Upper lobe of right lung (tissue), 1 donor: Measurements from ENCODE around the gene HAPLN1. TPM values are rescaled to one million over a fixed set of nuclear protein-coding genes. Genes with fewer than 3 reads are reported as not detected.

Source experiments
- ATAC-seq: fragments of 200-7000 bp; cut with Tn5 transposase; one replicate; pipeline ENCODE4 v1.9.1; 2020; ENCODE audit warnings: mild to moderate bottlenecking, moderate library complexity
- DNase-seq: peaks from one replicate; pipeline ENCODE4 v3.0.0-alpha.2; 2020
- H3K27ac ChIP-seq: fragments of 200-600 bp; one replicate; pipeline ENCODE4 v1.8.0; 2022
- H3K27me3 ChIP-seq: fragments of 200-600 bp; one replicate; pipeline ENCODE4 v1.8.0; 2022; ENCODE audit warnings: mild to moderate bottlenecking
- H3K36me3 ChIP-seq: fragments of 200-600 bp; one replicate; pipeline ENCODE4 v1.8.0; 2022
- H3K4me1 ChIP-seq: fragments of 200-600 bp; one replicate; pipeline ENCODE4 v1.8.0; 2022
- H3K4me3 ChIP-seq: fragments of 200-600 bp; one replicate; pipeline ENCODE4 v1.8.0; 2022; ENCODE audit warnings: mild to moderate bottlenecking
- H3K9me3 ChIP-seq: fragments of 200-600 bp; one replicate; pipeline ENCODE4 v1.8.0; 2022
- intact Hi-C: fragments of 100-400 bp; cut with DNase I; formaldehyde crosslinking; loops from one replicate; pipeline ENCODE4 v1.11.0; 2022
- total RNA-seq: library from RNA; stranded (reverse); fragmentation: NEBNext Ultra II Directional; extraction: Animal tissue kit (Norgen Biotek cat#: 25700); gene quantifications from one replicate; pipeline ENCODE4 v1.2.1, GENCODE V29; 2021
- TF ChIP-seq, protein P1 (sequence below): fragments of 200-600 bp; IDR thresholded peaks from one replicate; pipeline ENCODE4 v1.8.0; 2022; ENCODE audit warnings: antibody characterized with exemption
- donor health status: DM: no; HTN: yes; CAD: no; lungs with severe emphysema.

Gene HAPLN1
- total RNA-seq, 1 donor from 2014 or later, result 0.12 TPM

DNA sequence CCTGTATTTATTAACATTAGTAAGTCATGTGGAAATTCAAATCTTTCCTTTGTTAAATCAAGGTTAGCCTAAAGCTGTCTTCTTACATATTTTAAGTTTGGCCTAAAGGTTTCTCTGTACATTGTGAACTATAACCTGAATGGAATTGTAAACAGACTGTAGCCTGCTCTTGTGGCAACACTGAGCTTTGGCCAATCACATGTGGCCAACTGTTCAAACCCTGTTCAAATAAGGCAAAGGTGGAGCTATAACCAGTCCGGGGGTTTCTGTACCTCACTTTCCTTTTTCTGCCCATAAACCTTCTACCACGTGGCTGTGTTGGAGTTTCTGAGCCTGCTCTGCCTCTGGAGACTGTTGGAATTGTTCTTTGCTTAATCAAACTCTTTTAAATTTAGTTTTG lies 3.3 kb upstream of the HAPLN1 start:
- ATAC-seq, result no peak

DNA sequence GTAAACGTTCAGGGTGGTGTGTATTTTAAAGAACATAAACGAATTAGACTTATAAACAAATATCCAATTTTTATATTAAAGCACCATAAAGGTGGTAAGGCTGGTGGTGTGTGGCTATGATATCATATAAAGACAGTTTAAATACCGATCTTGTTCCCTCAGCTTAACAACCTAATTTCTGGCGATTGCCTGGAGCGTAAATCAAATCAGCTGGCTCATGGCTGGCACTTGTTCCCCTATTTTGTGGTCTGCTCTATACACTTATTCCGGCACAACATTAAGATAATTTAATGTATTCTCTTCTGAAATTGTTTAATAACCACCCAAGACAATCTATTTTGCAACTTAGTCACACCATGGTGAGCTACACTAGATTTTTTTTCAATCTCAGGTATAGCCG lies 2.4 kb upstream of the HAPLN1 start:
- TF ChIP-seq, protein P1, sequence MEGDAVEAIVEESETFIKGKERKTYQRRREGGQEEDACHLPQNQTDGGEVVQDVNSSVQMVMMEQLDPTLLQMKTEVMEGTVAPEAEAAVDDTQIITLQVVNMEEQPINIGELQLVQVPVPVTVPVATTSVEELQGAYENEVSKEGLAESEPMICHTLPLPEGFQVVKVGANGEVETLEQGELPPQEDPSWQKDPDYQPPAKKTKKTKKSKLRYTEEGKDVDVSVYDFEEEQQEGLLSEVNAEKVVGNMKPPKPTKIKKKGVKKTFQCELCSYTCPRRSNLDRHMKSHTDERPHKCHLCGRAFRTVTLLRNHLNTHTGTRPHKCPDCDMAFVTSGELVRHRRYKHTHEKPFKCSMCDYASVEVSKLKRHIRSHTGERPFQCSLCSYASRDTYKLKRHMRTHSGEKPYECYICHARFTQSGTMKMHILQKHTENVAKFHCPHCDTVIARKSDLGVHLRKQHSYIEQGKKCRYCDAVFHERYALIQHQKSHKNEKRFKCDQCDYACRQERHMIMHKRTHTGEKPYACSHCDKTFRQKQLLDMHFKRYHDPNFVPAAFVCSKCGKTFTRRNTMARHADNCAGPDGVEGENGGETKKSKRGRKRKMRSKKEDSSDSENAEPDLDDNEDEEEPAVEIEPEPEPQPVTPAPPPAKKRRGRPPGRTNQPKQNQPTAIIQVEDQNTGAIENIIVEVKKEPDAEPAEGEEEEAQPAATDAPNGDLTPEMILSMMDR, result no peak
- Histone ChIP-seq H3K27me3 (peaks cover 27% of the 10 kb centered on the region), H3K4me1 (peaks cover 10% of the 10 kb centered on the region), H3K27ac (no peak overlapping the region), H3K36me3 (no peaks in the 10 kb centered on the region), H3K9me3 (no peaks in the 10 kb centered on the region), H3K4me3 (no peak overlapping the region)
- DNase-seq (no peak), ATAC-seq (no peak)
- intact Hi-C loops, result no loop called here

More for the DNA sequence above, 3.3 kb upstream of the HAPLN1 start:
- TF ChIP-seq, protein P1, result no peak
- no peak for DNase-seq
- Histone ChIP-seq H3K9me3 (no peaks in the 10 kb centered on the region), H3K36me3 (no peaks in the 10 kb centered on the region), H3K27me3 (peaks cover 27% of the 10 kb centered on the region), H3K4me1 (peaks cover 10% of the 10 kb centered on the region), H3K4me3 (no peak overlapping the region), H3K27ac (no peak overlapping the region)
- intact Hi-C loops, result no loop called here

DNA sequence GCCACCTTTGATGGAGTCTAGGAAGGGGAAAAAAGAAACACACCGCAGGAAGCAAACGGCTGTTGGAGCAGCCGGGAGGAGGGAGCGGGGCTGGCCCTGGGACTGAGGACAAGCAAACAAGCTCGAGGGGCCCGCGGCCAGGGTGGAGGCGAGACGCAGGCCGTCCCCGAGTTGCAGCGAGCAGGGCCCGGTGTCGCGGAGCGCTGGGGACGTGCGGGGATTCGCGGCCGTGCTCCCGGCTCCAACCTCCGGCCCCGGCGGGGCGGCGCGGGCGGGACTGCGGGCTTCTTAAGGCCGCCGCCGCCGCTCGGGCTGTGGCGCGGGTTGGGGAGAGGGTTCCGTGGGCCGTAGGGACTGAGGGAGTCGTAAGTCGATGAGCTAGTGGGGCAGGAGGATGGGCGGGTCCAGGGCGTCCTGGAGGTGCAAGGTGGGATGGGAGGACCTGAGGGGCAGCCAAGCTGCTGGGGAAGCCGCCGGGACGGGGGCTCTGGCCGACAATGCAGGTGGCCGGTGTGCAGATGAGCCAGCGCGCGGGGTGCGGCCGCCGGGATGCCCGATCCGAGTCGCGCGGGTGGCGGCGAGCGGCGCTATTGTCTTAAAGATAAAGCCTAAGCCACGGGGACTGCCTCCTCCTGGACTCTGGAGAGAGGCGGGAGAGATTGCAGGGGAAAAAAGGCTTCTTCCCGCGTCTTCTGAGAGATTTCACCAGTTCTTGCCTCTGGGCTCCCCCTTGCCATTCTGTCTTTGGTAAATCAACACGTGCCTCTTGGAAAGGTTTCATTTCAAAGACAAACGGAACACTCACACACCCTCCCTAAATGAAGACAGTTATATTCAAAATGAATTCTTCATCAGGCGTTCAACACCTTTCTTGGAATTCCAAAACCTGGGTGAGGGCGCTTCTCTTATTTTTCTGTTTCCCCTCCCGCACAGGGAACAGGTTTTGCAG lies 1.6 kb upstream of the HAPLN1 start:
- Histone ChIP-seq H3K4me3 (peak overlapping the region; percentile 51), H3K27me3 (peaks cover 27% of the 10 kb centered on the region), H3K4me1 (peaks cover 10% of the 10 kb centered on the region), H3K9me3 (no peaks in the 10 kb centered on the region), H3K36me3 (no peaks in the 10 kb centered on the region), H3K27ac (no peak overlapping the region)
- intact Hi-C loops, result no loop called here
- ATAC-seq (peak; percentile 84), DNase-seq (peak; percentile 79)
- TF ChIP-seq, protein P1, result peak; percentile 38

DNA sequence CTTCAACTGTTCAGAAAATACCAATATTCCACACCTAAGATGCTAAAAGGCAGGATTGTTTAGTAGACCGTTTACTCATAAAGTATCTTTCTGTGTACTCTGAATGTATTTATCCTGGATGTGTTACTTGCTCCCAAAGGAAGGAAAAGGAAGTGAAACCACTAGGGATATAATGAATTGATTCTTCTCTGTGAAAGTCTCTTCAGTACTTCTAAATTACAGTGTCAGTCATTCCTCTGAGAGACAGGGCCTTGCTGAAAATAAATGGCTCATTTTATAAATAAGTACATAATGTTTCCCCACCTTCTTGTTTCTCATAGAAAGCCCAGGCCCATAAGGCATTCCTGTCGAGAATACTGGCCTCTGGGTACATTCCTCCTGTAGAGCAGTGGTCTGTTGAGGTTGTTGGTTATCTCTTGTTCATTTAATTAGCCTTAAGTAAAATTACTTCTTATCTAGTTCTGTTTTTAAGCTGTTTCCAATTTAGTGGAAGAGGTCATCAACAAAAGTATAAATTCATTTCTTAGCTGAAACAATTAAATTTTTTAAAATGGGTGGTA lies 1.6 kb downstream of the HAPLN1 start:
- H3K9me3 ChIP-seq, result no peaks in the 10 kb centered on the region
- peaks cover 10% of the 10 kb centered on the region for H3K4me1 ChIP-seq
- H3K27ac ChIP-seq, result no peak overlapping the region
- no peaks in the 10 kb centered on the region for H3K36me3 ChIP-seq
- TF ChIP-seq, protein P1, result no peak
- intact Hi-C loops, result no loop called here
- H3K27me3 ChIP-seq, result peaks cover 27% of the 10 kb centered on the region
- ATAC-seq (no peak), DNase-seq (no peak)
- H3K4me3 ChIP-seq, result no peak overlapping the region

DNA sequence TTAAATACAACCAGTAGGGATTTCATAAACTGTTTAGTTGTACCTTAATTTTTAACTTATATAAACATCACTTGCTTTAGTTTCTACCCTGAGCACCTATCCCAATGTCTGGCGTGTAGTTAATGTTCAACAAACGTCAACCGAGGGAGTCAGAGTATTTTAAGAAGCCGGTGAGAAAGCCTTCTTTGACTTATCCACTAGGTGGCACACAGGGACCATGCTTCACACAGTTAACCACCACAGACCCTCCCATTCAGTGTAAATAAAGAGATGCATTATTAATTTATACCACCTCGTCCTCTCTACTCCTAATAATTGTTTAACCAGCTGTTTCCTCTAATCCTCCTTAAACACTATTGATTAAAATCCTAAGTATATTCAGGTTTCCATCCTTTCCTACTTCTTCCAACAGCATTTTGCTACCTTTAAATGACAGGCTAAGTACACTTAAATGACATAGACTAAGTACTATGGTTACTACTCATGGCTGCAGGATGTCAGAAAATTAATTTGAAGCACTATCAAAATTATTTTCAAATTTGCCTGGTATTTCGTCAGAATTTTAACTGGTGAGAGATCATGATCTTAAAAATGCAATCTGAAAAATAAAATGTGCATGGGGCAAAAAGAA lies 2.3 kb downstream of the HAPLN1 start:
- ATAC-seq (peak; percentile 84), DNase-seq (no peak)
- intact Hi-C loops, result no loop called here

More for the DNA sequence above, 2.3 kb downstream of the HAPLN1 start:
- no peak overlapping the region for H3K4me3 ChIP-seq
- peaks cover 25% of the 10 kb centered on the region for H3K27me3 ChIP-seq
- H3K36me3 ChIP-seq, result no peaks in the 10 kb centered on the region
- TF ChIP-seq, protein P1, result peak; percentile 86
- no peak overlapping the region for H3K27ac ChIP-seq
- no peaks in the 10 kb centered on the region for H3K9me3 ChIP-seq
- peaks cover 10% of the 10 kb centered on the region for H3K4me1 ChIP-seq
